ENCODE results near the gene GRPEL1. TPM values are rescaled to one million over a fixed set of nuclear protein-coding genes. Genes with fewer than 3 reads are reported as not detected.

Gene GRPEL1
- total RNA-seq, 1 donor from 2014 or later = 19.7 TPM

- peak overlapping the region; percentile 95 for H3K4me3 Mint-ChIP-seq (ENCODE audit: unreplicated experiment)
- peaks cover 29% of the 10 kb centered on the region for H3K4me1 Mint-ChIP-seq (ENCODE audit: unreplicated experiment)
- H3K36me3 Mint-ChIP-seq (ENCODE audit: unreplicated experiment) = peaks cover 19% of the 10 kb centered on the region
- no peak for DNase-seq (ENCODE audit: extremely low spot score, unreplicated experiment)
- H3K27me3 Mint-ChIP-seq (ENCODE audit: unreplicated experiment) = peaks cover 2% of the 10 kb centered on the region
- H3K9me3 Mint-ChIP-seq (ENCODE audit: unreplicated experiment) = no peaks in the 10 kb centered on the region
- TF ChIP-seq CTCF (IDR thresholded peaks at IDR 0.05) = no peak
- no peak overlapping the region for H3K27ac Mint-ChIP-seq (ENCODE audit: unreplicated experiment)
Measured at GRCh38 chr4:7066006-7066405, 1.9 kb downstream of the GRPEL1 start.

GRCh38 chr4:7063362-7063761 lies 4.5 kb downstream of the GRPEL1 start:
- H3K27me3 Mint-ChIP-seq (ENCODE audit: unreplicated experiment) = no peaks in the 10 kb centered on the region
- no peak overlapping the region for H3K27ac Mint-ChIP-seq (ENCODE audit: unreplicated experiment)
- H3K36me3 Mint-ChIP-seq (ENCODE audit: unreplicated experiment) = peaks cover 26% of the 10 kb centered on the region
- no peaks in the 10 kb centered on the region for H3K9me3 Mint-ChIP-seq (ENCODE audit: unreplicated experiment)
- H3K4me3 Mint-ChIP-seq (ENCODE audit: unreplicated experiment) = no peak overlapping the region
- no peak for TF ChIP-seq CTCF (IDR thresholded peaks at IDR 0.05)
- DNase-seq (ENCODE audit: extremely low spot score, unreplicated experiment) = no peak
- H3K4me1 Mint-ChIP-seq (ENCODE audit: unreplicated experiment) = peaks cover 24% of the 10 kb centered on the region

GRCh38 chr4:7062816-7063215 lies 5.0 kb downstream of the GRPEL1 start:
- H3K4me1 Mint-ChIP-seq (ENCODE audit: unreplicated experiment) = peaks cover 22% of the 10 kb centered on the region
- no peak for DNase-seq (ENCODE audit: extremely low spot score, unreplicated experiment)
- no peak overlapping the region for H3K4me3 Mint-ChIP-seq (ENCODE audit: unreplicated experiment)
- H3K27ac Mint-ChIP-seq (ENCODE audit: unreplicated experiment) = no peak overlapping the region
- H3K36me3 Mint-ChIP-seq (ENCODE audit: unreplicated experiment) = peaks cover 27% of the 10 kb centered on the region
- TF ChIP-seq CTCF (IDR thresholded peaks at IDR 0.05) = no peak
- no peaks in the 10 kb centered on the region for H3K27me3 Mint-ChIP-seq (ENCODE audit: unreplicated experiment)
- no peaks in the 10 kb centered on the region for H3K9me3 Mint-ChIP-seq (ENCODE audit: unreplicated experiment)

- Mint-ChIP-seq H3K36me3 (ENCODE audit: unreplicated experiment) (peaks cover 31% of the 10 kb centered on the region), H3K27ac (ENCODE audit: unreplicated experiment) (no peak overlapping the region), H3K27me3 (ENCODE audit: unreplicated experiment) (no peaks in the 10 kb centered on the region), H3K4me1 (ENCODE audit: unreplicated experiment) (peaks cover 15% of the 10 kb centered on the region), H3K9me3 (ENCODE audit: unreplicated experiment) (no peaks in the 10 kb centered on the region), H3K4me3 (ENCODE audit: unreplicated experiment) (no peak overlapping the region)
- DNase-seq (ENCODE audit: extremely low spot score, unreplicated experiment) = no peak
- TF ChIP-seq CTCF (IDR thresholded peaks at IDR 0.05) = no peak
Measured at GRCh38 chr4:7061815-7062214, 6.0 kb downstream of the GRPEL1 start.

GRCh38 chr4:7060346-7061150 lies 7.3 kb downstream of the GRPEL1 start:
- peaks cover 4% of the 10 kb centered on the region for H3K4me1 Mint-ChIP-seq (ENCODE audit: unreplicated experiment)
- H3K27ac Mint-ChIP-seq (ENCODE audit: unreplicated experiment) = no peak overlapping the region

More at GRCh38 chr4:7060346-7061150, 7.3 kb downstream of the GRPEL1 start:
- Mint-ChIP-seq H3K9me3 (ENCODE audit: unreplicated experiment) (no peaks in the 10 kb centered on the region), H3K4me3 (ENCODE audit: unreplicated experiment) (no peak overlapping the region), H3K27me3 (ENCODE audit: unreplicated experiment) (no peaks in the 10 kb centered on the region), H3K36me3 (ENCODE audit: unreplicated experiment) (peaks cover 40% of the 10 kb centered on the region)
- TF ChIP-seq CTCF (IDR thresholded peaks at IDR 0.05) = no peak
- no peak for DNase-seq (ENCODE audit: extremely low spot score, unreplicated experiment)
